GM12864 (cell line): ENCODE results near the gene SFT2D3.

Experiments
- DNase-seq: peaks from one replicate; pipeline ENCODE4 v3.0.0-alpha.2; 2011; ENCODE audit warnings: low read depth
- H3K4me3 ChIP-seq: 2 replicates; pipeline ENCODE4 v1.5.1; 2011; ENCODE audit warnings: mild to moderate bottlenecking, low read depth, low read length, control low read depth
- TF ChIP-seq, protein P1 (sequence below): IDR thresholded peaks from 2 replicates; pipeline ENCODE4 v1.5.1; 2011; ENCODE audit warnings: low read depth, mild to moderate bottlenecking, moderate library complexity, low read length, control low read depth, inconsistent platforms; ENCODE audit errors: missing control alignments

Gene SFT2D3

DNA sequence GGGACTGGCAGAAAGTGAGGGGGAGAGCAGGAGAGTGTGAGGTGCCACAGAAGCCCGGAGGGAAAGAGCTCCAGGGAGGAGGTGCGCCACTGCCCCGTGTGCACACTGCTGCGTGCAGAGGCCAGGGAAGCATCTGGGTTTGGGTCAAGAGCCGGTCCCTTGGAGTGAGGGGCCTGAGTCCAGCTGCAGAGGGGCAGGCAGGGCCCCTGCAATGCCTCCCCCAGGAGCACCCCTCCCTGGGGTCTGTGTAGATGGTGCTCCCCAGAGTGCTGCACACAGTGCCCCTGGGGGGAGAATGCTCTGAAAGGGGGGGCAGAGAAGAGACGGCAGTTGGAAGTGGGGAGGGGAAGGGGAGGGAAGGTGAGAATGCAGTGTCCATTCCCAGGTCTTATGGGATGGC is 22.3 kb upstream of the SFT2D3 start:
- no peak overlapping the region for H3K4me3 ChIP-seq
- DNase-seq = no peak
- TF ChIP-seq, protein P1, sequence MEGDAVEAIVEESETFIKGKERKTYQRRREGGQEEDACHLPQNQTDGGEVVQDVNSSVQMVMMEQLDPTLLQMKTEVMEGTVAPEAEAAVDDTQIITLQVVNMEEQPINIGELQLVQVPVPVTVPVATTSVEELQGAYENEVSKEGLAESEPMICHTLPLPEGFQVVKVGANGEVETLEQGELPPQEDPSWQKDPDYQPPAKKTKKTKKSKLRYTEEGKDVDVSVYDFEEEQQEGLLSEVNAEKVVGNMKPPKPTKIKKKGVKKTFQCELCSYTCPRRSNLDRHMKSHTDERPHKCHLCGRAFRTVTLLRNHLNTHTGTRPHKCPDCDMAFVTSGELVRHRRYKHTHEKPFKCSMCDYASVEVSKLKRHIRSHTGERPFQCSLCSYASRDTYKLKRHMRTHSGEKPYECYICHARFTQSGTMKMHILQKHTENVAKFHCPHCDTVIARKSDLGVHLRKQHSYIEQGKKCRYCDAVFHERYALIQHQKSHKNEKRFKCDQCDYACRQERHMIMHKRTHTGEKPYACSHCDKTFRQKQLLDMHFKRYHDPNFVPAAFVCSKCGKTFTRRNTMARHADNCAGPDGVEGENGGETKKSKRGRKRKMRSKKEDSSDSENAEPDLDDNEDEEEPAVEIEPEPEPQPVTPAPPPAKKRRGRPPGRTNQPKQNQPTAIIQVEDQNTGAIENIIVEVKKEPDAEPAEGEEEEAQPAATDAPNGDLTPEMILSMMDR = no peak

DNA sequence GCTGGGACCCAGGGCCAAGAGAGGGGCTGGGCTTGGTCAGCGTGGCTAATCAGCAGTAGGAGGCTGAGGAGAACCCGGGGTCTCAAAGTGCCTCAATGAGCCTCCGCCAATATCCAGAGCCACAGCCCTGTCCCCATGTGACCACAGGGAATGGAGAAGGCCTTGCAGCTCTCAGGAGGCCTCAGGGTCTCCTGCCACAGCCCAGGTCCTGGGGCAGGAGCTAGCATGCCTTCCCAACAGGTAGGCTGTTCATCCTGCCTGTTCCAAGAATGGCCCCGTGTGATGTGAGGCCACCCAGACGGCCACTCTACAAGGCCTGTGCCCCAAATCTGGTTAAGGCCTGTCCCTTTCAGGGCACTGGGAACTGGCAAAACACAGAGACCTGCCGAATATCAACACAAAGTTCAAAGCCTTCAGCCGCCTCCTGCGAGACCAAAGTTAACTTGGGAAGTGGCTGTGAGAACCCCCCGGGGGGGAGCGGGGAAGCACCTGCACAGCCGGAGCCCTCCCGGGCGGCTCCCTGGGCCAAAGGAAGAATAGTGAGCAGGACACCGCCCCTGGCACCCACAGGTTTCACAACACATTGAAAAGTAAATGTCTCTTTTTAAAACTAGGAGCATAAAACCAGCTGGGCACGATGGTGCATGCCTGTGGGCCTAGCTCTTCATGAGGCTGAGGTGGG is 21.5 kb upstream of the SFT2D3 start:
- DNase-seq = no peak
- TF ChIP-seq, protein P1 = no peak
- H3K4me3 ChIP-seq = no peak overlapping the region

DNA sequence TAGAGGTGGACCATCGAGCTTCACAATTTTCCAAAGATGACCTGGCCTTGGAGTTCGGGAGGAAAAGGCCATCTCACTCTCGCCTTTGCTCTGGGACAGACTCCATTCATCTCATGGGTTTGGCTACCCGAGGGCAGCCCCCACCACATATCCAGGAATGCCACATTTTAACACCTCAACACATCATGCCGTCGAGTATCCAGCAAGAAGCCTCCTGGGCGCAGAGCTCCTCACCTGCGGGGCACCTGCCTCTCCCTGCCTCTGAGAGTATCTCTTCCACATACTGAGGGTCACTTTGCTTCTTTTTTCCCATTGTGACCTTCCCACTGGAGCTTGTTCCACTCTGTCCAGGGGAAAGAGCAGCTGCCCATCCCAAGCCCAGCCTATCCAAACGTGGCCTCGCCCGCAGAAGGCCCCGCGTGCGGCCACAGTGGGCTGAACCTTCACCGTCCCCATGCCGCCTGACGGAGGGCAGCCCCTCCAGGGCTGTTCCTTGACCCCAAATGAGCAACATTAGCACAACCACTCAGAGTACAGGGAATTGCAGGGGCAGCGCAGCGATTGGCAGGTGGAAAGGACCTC is 20.5 kb upstream of the SFT2D3 start:
- TF ChIP-seq, protein P1 = no peak
- DNase-seq = no peak
- no peak overlapping the region for H3K4me3 ChIP-seq

GRCh38 chr2:127681288-127681804 is 20.0 kb upstream of the SFT2D3 start:
- TF ChIP-seq, protein P1 = no peak
- no peak for DNase-seq
- no peak overlapping the region for H3K4me3 ChIP-seq

- TF ChIP-seq, protein P1 = no peak
- no peak overlapping the region for H3K4me3 ChIP-seq
- DNase-seq = no peak
Measured at GRCh38 chr2:127681976-127682857, 19.1 kb upstream of the SFT2D3 start.

DNA sequence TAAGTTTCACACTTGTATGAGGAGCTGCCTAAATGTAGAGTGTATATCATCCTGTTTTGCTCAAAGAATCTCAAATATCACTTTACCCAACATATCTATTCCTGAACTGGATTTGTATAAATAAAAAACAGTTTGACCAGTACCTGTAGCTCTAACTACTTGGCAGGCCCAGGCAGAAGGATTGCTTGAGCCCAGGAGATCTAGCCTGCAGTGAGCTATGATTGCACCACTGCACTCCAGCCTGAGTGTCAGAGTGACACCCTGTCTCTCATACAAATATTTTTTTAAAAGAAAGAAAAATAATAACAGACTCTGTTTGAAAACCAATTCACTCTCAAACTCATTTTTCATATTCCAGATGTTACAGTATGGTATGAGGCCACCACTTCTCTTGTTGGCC is 18.2 kb upstream of the SFT2D3 start:
- no peak overlapping the region for H3K4me3 ChIP-seq
- TF ChIP-seq, protein P1 = no peak
- no peak for DNase-seq
